Osteocyte (in vitro differentiated cells): ENCODE results near the gene PRC1. TPM values are rescaled to one million over a fixed set of nuclear protein-coding genes. Genes with fewer than 3 reads are reported as not detected.

ENCODE experiments used
- DNase-seq: peaks from one replicate; pipeline ENCODE4 v3.0.0; 2021; ENCODE audit warnings: mixed read lengths; ENCODE audit not compliant: unreplicated experiment; ENCODE audit errors: extremely low spot score
- H3K27ac Mint-ChIP-seq: one replicate; pipeline ENCODE4 v1.8.0; 2021; ENCODE audit warnings: mild to moderate bottlenecking, mixed read lengths; ENCODE audit not compliant: unreplicated experiment
- H3K27me3 Mint-ChIP-seq: one replicate; pipeline ENCODE4 v1.8.0; 2021; ENCODE audit warnings: mixed read lengths; ENCODE audit not compliant: unreplicated experiment
- H3K36me3 Mint-ChIP-seq: one replicate; pipeline ENCODE4 v1.8.0; 2021; ENCODE audit warnings: mixed read lengths; ENCODE audit not compliant: unreplicated experiment
- H3K4me1 Mint-ChIP-seq: one replicate; pipeline ENCODE4 v1.8.0; 2021; ENCODE audit warnings: mixed read lengths; ENCODE audit not compliant: unreplicated experiment
- H3K4me3 Mint-ChIP-seq: one replicate; pipeline ENCODE4 v1.8.0; 2021; ENCODE audit warnings: mild to moderate bottlenecking, moderate library complexity, mixed read lengths; ENCODE audit not compliant: unreplicated experiment
- H3K9me3 Mint-ChIP-seq: one replicate; pipeline ENCODE4 v1.8.0; 2021; ENCODE audit warnings: mixed read lengths; ENCODE audit not compliant: unreplicated experiment
- CTCF ChIP-seq: fragments of 200-600 bp; sonication (generic); IDR thresholded peaks from 2 replicates; pipeline ENCODE4 v1.5.0; 2021; ENCODE audit warnings: antibody characterized with exemption, mild to moderate bottlenecking, moderate library complexity
- total RNA-seq: library from RNA; stranded (reverse); gene quantifications from 2 replicates; pipeline ENCODE4 v1.2.1, GENCODE V29; 2021

PRC1 gene
- total RNA-seq, 1 donor from 2014 or later = 33.9 TPM

- DNase-seq = no peak
- Mint-ChIP-seq H3K4me3 (no peak overlapping the region), H3K27me3 (no peaks in the 10 kb centered on the region), H3K27ac (no peak overlapping the region), H3K9me3 (no peaks in the 10 kb centered on the region), H3K36me3 (peaks cover 42% of the 10 kb centered on the region), H3K4me1 (peaks cover 9% of the 10 kb centered on the region)
- no peak for TF ChIP-seq CTCF
Measured at GRCh38 chr15:90941038-90941437, 53.3 kb downstream of the PRC1 start.

- H3K27me3 Mint-ChIP-seq = no peaks in the 10 kb centered on the region
- H3K9me3 Mint-ChIP-seq = no peaks in the 10 kb centered on the region
- no peak overlapping the region for H3K27ac Mint-ChIP-seq
- peaks cover 14% of the 10 kb centered on the region for H3K4me1 Mint-ChIP-seq
- H3K36me3 Mint-ChIP-seq = peaks cover 38% of the 10 kb centered on the region
- no peak overlapping the region for H3K4me3 Mint-ChIP-seq
- TF ChIP-seq CTCF = no peak
- DNase-seq = no peak
Measured at GRCh38 chr15:90939756-90940155, 54.6 kb downstream of the PRC1 start.

GRCh38 chr15:90938261-90938660, 56.1 kb downstream of the PRC1 start:
- Mint-ChIP-seq H3K27me3 (no peaks in the 10 kb centered on the region), H3K27ac (no peak overlapping the region), H3K4me3 (no peak overlapping the region), H3K36me3 (peaks cover 35% of the 10 kb centered on the region), H3K4me1 (peaks cover 22% of the 10 kb centered on the region), H3K9me3 (no peaks in the 10 kb centered on the region)
- no peak for TF ChIP-seq CTCF
- DNase-seq = no peak

GRCh38 chr15:90936823-90937222, 57.5 kb downstream of the PRC1 start:
- TF ChIP-seq CTCF = no peak
- H3K9me3 Mint-ChIP-seq = no peaks in the 10 kb centered on the region
- H3K4me1 Mint-ChIP-seq = peaks cover 26% of the 10 kb centered on the region
- peaks cover 24% of the 10 kb centered on the region for H3K36me3 Mint-ChIP-seq
- DNase-seq = no peak
- no peak overlapping the region for H3K27ac Mint-ChIP-seq
- no peaks in the 10 kb centered on the region for H3K27me3 Mint-ChIP-seq
- H3K4me3 Mint-ChIP-seq = peak overlapping the region; percentile 82

GRCh38 chr15:90934949-90935751, 59.2 kb downstream of the PRC1 start, which contains the start of gene UNC45A:
Gene UNC45A, plus strand, starts transcription at chr15:90935285. Its CDS starts 40 bp downstream, at chr15:90935325.
- Mint-ChIP-seq H3K9me3 (no peaks in the 10 kb centered on the region), H3K27ac (peak within 1 kb of the TSS; percentile 91), H3K36me3 (peaks cover 14% of the 10 kb centered on the region), H3K27me3 (no peaks in the 10 kb centered on the region), H3K4me1 (peaks cover 33% of the 10 kb centered on the region), H3K4me3 (peak within 1 kb of the TSS; percentile 82)
- DNase-seq = peak; percentile 94
- TF ChIP-seq CTCF = no peak
